ENCODE data around the gene AFDN. TPM values are rescaled to one million over a fixed set of nuclear protein-coding genes. Genes with fewer than 3 reads are reported as not detected.

The AFDN gene
- total and polyA plus RNA-seq, 2 experiments from 2014 or later, result 130 to 198 TPM

- TF ChIP-seq EZH2phosphoT487 (IDR thresholded peaks at IDR 0.05; ENCODE audit: low read depth, severe bottlenecking, unreplicated experiment), result no peak
- no peak overlapping the region for H3K4me3 ChIP-seq
- no peaks in the 10 kb centered on the region for H3K4me1 ChIP-seq (ENCODE audit: insufficient read depth)
- no peaks in the 10 kb centered on the region for H4K20me1 ChIP-seq (ENCODE audit: insufficient read depth, poor library complexity, severe bottlenecking)
- no peaks in the 10 kb centered on the region for H3K9me2 ChIP-seq (replicated peaks; ENCODE audit: insufficient read depth)
- no peaks in the 10 kb centered on the region for H3K27me3 ChIP-seq
- H2AFZ ChIP-seq, result no peak overlapping the region
- H3K36me3 ChIP-seq (replicated peaks; ENCODE audit: insufficient read depth, low read depth), result no peaks in the 10 kb centered on the region
- H3K9me3 ChIP-seq (ENCODE audit: low read depth), result no peaks in the 10 kb centered on the region
- no peak overlapping the region for H3K4me2 ChIP-seq
- no peaks in the 10 kb centered on the region for H3K79me2 ChIP-seq
- 81% methylated on average over 5 of the region's 5 CpGs for WGBS (ENCODE audit: low lambda C conversion rate, missing lambda C conversion rate)
- H3K27ac ChIP-seq, result no peak overlapping the region
- DNase-seq (ENCODE audit: low spot score), result no peak
Measured at GRCh38 chr6:167811442-167812087, 15.1 kb upstream of the AFDN start.

- no peak overlapping the region for H3K4me3 ChIP-seq
- no peaks in the 10 kb centered on the region for H3K9me2 ChIP-seq (replicated peaks; ENCODE audit: insufficient read depth)
- TF ChIP-seq EZH2 (IDR thresholded peaks at IDR 0.05; ENCODE audit: borderline replicate concordance), result no peak
- TF ChIP-seq CTCF (IDR thresholded peaks at IDR 0.05; ENCODE audit: poor library complexity), result no peak
- no peak for TF ChIP-seq EZH2phosphoT487 (IDR thresholded peaks at IDR 0.05; ENCODE audit: low read depth, severe bottlenecking, unreplicated experiment)
- H3K27me3 ChIP-seq, result no peaks in the 10 kb centered on the region
- H3K4me2 ChIP-seq, result no peak overlapping the region
- no peaks in the 10 kb centered on the region for H3K4me1 ChIP-seq (ENCODE audit: insufficient read depth)
- no peaks in the 10 kb centered on the region for H3K79me2 ChIP-seq
- H3K9me3 ChIP-seq (ENCODE audit: low read depth), result no peaks in the 10 kb centered on the region
- H3K27ac ChIP-seq, result no peak overlapping the region
- H2AFZ ChIP-seq, result no peak overlapping the region
- 89% methylated on average over 2 of the region's 2 CpGs for WGBS (ENCODE audit: low lambda C conversion rate, missing lambda C conversion rate)
- no peaks in the 10 kb centered on the region for H3K36me3 ChIP-seq (replicated peaks; ENCODE audit: insufficient read depth, low read depth)
- DNase-seq (ENCODE audit: low spot score), result no peak
- no peaks in the 10 kb centered on the region for H4K20me1 ChIP-seq (ENCODE audit: insufficient read depth, poor library complexity, severe bottlenecking)
Measured at GRCh38 chr6:167812088-167812487, 14.6 kb upstream of the AFDN start.

GRCh38 chr6:167815296-167815980 is 11.3 kb upstream of the AFDN start:
- no peaks in the 10 kb centered on the region for H3K27me3 ChIP-seq
- H3K9me3 ChIP-seq (ENCODE audit: low read depth), result no peaks in the 10 kb centered on the region
- H2AFZ ChIP-seq, result no peak overlapping the region
- H3K4me3 ChIP-seq, result no peak overlapping the region
- no peaks in the 10 kb centered on the region for H3K9me2 ChIP-seq (replicated peaks; ENCODE audit: insufficient read depth)
- DNase-seq (ENCODE audit: low spot score), result no peak
- no peak overlapping the region for H3K4me2 ChIP-seq
- H3K27ac ChIP-seq, result no peak overlapping the region
- no peaks in the 10 kb centered on the region for H4K20me1 ChIP-seq (ENCODE audit: insufficient read depth, poor library complexity, severe bottlenecking)
- H3K79me2 ChIP-seq, result no peaks in the 10 kb centered on the region
- TF ChIP-seq EZH2phosphoT487 (IDR thresholded peaks at IDR 0.05; ENCODE audit: low read depth, severe bottlenecking, unreplicated experiment), result no peak
- no peak for TF ChIP-seq EZH2 (IDR thresholded peaks at IDR 0.05; ENCODE audit: borderline replicate concordance)
- TF ChIP-seq CTCF (IDR thresholded peaks at IDR 0.05; ENCODE audit: poor library complexity), result no peak
- 96% methylated on average over 25 of the region's 25 CpGs for WGBS (ENCODE audit: low lambda C conversion rate, missing lambda C conversion rate)
- H3K4me1 ChIP-seq (ENCODE audit: insufficient read depth), result no peaks in the 10 kb centered on the region
- no peaks in the 10 kb centered on the region for H3K36me3 ChIP-seq (replicated peaks; ENCODE audit: insufficient read depth, low read depth)

GRCh38 chr6:167817016-167817415 is 9.7 kb upstream of the AFDN start:
- Histone ChIP-seq H3K9me2 (replicated peaks; ENCODE audit: insufficient read depth) (no peaks in the 10 kb centered on the region), H3K79me2 (no peaks in the 10 kb centered on the region), H3K4me2 (no peak overlapping the region), H4K20me1 (ENCODE audit: insufficient read depth, poor library complexity, severe bottlenecking) (no peaks in the 10 kb centered on the region), H3K27ac (no peak overlapping the region), H3K4me1 (ENCODE audit: insufficient read depth) (no peaks in the 10 kb centered on the region), H3K4me3 (no peak overlapping the region), H2AFZ (no peak overlapping the region), H3K36me3 (replicated peaks; ENCODE audit: insufficient read depth, low read depth) (no peaks in the 10 kb centered on the region), H3K27me3 (no peaks in the 10 kb centered on the region), H3K9me3 (ENCODE audit: low read depth) (no peaks in the 10 kb centered on the region)
- WGBS (ENCODE audit: low lambda C conversion rate, missing lambda C conversion rate), result 98% methylated on average over 4 of the region's 4 CpGs
- no peak for TF ChIP-seq EZH2phosphoT487 (IDR thresholded peaks at IDR 0.05; ENCODE audit: low read depth, severe bottlenecking, unreplicated experiment)
- TF ChIP-seq CTCF (IDR thresholded peaks at IDR 0.05; ENCODE audit: poor library complexity), result no peak
- TF ChIP-seq EZH2 (IDR thresholded peaks at IDR 0.05; ENCODE audit: borderline replicate concordance), result no peak
- no peak for DNase-seq (ENCODE audit: low spot score)
